DLD1 (cell line): ENCODE measurements around the gene CCDC91.

Source experiments
- in situ Hi-C: cut with HindIII; loops from 2 replicates; pipeline ENCODE4 v1.10.0; 2017; ENCODE audit warnings: low sequenced_read_pairs

Gene CCDC91

DNA sequence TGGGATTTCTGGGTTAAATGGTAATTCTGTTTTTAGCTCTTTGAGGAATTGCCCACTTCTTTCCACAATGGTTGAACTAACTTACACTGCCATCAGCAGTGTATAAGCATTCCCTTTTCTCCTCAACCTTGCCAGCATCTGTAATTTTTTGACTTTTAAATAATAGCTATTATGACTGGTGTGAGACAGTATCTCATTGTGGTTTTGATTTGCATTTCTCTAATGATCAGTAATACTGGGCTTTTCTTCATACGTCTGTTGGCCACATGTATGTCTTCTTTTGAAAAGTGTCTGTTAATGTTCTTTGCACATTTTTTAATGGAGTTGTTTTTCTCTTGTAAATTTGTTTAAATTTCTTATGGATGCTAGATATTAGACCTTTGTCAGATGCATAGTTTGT lies 323.7 kb downstream of the CCDC91 start:
- in situ Hi-C loops, result no loop called here

DNA sequence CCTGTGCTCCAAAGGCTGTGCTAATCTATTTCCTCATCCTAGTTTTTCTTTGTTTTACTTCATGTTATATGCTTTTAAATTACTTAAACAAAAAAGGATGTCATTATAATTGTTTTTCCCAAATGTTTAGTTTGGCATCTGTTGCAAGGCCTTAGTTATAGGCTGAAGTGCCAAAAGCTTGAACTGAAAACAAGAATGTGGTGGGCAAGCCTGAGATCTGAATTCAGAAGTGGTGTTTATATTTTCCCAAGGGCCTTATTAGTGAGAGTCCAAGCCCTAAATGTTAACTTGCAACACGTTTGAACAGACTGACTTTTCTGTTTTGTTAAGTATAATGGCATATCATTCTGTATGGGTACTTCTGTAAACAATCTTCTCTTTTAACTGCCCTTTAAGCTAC lies 326.8 kb downstream of the CCDC91 start:
- in situ Hi-C loops, result no loop called here

DNA sequence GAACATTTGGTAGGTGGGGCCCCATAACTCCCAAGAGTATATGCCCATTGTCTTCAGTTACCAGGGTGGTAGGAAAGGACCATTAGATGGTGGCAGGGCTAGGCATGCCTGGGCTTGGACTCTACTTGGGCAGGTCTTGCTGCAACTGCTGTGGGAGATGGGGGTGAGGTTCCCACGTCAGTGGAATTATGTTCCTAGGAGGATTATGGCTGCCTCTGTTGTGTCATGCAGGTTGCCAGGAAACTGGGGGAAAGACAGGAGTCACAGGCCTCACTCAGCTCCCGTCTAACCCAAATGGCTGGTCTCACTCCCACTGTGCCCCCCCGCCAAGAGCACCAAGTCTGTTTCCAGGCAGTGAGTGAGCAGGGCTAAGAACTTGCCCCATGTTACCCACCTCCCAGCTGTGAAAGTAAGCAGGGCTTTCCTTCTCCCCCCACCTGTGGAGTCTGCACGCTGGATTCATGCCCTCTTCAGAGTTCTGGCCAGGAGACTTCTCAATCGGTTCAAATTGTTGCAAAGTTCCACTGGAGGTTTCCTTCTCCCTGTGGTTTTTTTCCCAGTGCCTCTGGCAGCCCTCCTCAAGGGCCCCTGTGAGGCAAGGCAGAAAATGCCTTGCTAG lies 337.5 kb downstream of the CCDC91 start:
- in situ Hi-C loops, result no loop called here

DNA sequence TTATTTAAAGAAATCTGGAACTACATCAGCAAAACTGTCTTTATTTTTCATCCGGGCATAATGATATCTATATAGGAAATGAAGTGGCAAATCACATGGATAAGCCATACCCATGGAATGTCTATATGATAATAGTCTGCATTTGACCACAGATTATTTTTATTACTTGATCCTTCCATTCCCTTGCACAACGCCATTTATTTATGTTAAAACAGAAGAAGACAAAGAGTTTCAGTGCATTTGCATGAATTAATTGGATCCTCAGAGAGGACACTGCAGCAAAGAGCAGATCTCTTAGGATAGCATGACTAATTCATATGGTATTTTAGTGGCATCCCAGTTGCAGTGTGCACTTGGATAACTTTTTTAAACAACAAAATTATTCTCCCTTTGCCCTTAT lies 345.0 kb downstream of the CCDC91 start:
- in situ Hi-C loops, result no loop called here

DNA sequence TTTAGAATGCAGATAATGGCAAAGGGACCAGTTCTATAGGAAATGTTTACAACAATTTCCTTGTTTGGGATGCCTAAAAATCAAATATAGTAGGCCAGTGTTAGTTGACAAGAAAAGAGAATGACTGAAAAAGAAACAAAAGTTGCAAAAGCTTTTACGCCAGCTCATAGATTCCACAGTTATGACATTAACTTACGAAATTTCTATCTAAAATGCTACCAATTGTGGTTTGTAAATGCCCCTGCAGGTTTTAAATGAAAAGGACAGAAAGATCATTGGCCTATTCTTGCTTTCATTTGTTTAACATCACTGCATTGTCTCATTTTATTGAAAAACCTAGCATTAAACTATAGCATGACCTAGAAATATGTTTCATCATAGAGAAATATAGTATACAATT lies 345.8 kb downstream of the CCDC91 start:
- in situ Hi-C loops, result no loop called here

DNA sequence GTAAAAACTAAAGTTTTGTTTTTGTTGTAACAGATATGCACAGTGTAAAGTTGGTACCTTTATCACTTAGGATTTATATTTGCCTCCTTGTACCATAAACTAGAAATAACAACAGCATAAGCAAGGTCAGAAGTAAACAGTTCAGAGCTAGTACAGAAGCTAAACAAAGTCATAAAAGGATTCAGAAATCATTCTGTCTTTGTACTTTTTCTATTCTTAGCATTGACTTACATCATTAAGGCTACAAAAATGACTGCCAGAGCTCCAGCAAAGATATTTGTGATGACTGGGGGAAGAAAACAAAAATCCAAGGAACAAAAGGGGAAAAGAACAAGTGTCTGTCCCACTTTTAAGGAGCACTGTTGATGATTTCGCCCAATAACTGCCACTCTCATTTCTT lies 347.2 kb downstream of the CCDC91 start:
- in situ Hi-C loops, result no loop called here

DNA sequence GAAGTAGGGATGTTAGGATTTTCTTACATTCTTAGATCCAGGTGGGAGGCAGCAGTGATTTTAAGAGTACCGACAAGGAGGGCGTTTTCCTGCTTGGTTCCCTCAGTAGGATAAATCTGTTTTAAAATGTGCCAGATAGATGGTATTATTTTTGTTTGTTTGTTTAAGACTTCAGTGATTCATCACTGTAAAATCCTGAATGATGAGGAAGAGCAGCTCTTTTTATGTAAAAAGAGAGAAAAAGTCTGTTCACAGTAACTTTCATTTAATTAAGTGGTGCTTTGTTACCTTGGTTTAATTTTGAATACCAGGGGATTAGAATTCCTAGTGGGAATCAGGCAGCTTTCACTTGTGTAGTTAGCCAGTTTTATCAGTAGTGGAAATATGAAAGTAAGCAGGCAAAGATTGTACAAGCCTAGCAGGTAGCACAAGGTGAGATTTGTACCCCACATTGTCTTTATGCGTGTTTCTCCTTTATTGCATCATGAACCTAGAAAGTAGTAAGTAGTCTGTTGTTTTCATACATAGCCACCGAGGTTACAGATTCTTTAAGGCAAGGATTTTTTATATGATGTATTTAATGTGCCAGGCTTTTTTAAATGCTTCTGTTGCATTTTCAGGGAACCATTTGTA lies 349.6 kb downstream of the CCDC91 start:
- in situ Hi-C loops, result no loop called here

DNA sequence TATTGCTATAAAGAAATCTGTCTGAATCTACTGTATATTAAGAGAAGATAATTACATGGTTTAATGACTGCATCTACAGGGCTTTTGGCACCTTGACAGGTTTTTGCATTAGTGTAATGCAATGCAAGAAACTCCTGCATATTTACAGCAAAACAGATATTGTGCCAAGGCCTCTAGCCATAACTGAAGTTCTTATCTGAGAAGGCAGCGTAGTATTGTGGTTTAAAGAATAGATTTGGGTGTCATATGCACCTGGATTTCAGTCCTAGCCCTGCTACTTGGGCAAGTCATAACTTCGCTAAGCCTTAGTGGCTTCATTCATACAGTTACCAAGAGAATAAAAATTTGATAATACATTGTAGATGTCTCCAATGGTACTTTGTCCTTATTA lies 350.1 kb downstream of the CCDC91 start:
- in situ Hi-C loops, result no loop called here

DNA sequence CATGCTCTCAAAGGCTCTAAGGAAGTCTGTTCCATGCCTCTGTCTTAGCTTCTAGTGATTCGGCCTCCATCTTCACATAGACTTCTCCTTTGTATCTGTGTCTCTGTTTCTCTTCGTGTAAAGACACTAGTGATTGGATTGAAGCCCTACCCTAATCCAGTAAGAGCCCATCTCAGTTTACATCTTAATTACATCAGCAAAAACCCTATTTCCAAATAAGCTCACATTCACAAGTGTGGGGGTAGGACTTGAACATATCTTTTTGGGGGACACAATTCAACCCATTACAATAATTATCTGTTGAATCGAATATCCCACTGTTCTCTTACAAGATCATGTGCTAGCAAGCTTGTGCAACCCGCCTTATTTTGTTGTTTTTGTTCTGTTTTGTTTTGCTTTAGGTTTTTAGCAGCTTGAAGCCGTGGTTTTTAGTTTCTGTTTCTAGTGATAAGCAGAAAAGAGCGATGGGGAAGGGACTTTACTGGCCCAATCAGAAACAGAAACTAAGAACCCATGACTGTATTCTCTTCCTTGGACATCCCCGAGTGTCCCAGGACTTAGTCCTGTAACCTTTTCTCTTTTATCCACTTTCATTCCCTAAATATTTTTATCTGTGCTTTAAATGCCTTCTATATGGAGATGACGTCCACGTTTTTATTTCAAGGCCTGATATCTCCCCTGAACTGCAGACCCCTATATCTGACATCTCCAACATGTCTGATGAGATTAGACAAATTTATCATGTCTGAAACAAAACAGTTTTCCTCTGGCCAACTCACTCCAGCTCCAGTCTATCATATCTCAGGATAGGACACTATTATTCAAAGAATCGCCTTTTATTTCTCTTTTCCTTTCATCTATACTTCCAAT lies 353.0 kb downstream of the CCDC91 start:
- in situ Hi-C loops, result no loop called here

DNA sequence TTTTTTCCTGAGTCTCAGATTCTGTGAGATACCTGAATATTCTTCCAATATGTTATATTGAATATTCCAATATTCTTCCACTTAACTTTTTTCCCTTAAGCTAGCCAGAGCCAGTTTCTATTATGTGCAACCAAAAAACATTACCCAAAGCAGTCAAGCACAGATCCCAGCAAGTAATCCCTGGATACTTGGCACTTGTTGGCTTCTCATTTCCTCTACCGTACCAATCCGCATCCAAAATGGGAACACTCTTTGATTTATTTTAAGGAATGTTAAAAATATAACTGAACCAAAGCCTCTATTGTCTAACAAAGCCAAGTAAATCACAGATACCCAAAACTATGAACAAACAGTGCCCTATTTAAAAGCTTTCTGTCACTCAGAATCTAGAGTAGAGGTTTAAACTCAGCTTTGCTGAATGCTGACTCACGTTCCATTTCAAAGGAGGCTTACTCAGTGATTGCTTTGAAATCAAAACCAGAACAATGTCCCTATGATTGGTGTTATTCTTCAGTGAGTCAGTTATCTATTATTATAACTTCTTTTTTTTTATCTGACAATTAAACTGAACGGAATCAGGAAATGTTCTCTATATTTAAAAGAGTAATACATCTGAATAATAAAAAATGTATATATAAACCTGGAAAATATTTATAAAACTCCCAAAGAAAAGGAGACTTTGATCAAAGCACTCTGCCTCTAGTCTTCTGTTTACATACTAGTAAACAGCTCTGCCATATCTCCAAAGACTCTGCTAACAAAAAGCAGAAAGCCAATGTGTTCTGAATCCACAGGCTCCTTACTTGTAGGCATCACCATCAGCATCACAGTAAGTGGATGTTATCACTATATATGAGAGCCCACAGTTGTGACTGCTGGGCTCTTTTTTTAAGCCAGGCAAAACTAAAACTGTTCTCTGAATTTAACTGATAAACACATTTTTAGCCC lies 360.8 kb downstream of the CCDC91 start:
- in situ Hi-C loops, result no loop called here

DNA sequence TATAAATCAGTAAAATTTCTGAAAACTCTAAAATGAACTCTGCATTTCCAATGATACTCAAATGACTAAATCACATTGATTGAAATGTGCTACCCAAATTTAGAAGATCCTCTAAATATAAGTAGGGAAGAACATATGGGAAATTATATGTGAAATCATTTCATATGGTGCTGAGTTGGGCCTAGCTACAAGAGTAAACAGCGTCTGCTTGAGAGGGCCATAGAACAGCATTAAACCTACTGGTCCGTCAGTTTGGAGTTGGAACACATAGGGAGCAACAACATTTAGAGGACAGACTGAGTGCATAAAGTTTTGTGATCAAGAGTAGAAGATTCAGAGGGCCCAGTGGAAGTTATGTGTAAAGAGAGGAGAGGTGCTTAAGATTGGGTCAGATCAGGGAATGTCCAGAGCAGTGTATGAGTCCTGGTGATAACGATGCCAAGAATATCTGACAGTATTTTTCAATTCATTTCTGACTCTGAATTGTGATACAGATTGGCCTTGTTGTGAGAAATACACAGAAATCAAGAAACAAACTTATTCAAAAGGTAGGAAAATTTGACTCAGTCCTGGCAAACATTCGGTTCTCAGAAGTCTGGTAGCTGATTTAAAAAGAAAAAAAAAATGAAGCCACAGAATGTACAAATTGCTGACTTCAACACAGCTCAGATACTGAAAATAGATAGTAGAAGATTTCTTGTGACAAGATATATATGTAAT lies 362.2 kb downstream of the CCDC91 start:
- in situ Hi-C loops, result no loop called here

DNA sequence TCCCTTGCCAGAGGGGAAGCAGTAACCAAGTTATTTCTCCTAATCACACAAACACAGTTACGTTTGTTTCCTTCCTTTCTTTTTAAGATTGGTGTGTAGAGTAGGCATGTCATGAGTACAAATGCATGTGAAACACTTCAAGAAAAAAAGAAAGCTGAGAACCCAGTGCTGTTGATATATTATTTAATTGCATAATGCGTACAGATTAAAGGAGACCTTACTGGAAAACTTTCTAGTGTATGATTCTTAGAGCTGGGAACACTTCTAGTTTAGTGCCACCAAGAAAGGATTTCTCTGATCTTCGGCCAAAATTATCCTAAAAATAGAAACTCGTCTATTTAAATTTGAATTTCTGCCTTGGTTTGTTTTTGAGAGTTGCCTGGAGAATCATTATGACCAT lies 365.5 kb downstream of the CCDC91 start:
- in situ Hi-C loops, result no loop called here

DNA sequence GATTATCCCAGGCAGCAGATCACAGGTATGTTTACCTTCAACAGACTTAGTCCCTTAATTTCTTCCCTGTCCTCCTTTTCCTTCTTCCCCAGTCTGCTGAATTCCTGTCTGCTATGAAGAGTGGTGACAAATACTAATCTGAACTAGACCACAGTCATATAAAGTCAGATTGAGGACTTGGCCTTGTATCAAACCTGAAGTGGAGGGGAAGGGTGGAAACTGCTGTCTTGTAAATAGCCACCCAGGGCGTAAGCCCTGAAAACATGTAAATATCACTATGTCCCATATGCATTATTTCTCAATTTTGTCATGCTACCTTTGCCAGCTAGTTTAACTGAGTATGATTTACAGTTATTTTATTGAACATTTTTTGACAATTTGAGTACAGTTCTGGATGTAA lies 368.0 kb downstream of the CCDC91 start:
- in situ Hi-C loops, result no loop called here

DNA sequence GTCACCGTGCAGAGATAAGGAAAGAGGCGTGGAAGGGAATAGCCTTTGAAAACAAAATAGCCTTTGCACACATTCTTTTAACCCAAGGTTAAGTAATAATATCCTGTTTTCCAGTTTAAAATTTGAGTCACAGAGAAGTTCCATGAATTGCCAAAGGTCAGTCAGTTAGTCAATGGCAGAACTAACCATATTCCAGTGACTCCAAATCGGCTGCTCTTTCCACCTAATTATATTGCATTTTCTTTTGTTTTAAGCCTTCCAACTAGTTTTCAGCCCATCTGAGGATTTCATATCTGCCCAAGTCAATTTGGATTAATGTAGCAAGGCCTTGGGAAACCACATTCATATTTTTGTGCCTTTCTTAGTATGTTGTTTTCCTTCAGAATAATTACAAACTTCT lies 373.0 kb downstream of the CCDC91 start:
- in situ Hi-C loops, result no loop called here

DNA sequence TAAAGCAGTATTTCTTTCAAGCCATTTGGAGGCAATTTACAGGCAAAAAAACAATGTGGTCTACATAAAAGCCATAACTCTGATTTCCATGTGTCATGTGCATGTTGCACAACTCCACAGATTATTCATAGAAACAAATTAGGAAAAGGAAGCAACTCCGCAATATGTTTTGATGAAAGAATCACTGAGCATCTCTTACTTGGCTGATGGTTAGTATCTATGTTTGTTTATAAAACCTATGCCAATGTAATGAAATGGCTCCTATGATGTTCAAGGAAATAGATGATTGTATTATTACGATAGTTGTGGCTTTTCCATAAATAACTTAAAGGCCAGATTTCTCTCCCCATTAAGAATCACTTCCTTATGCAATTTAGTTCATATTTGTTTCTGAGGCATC lies 373.7 kb downstream of the CCDC91 start:
- in situ Hi-C loops, result no loop called here

DNA sequence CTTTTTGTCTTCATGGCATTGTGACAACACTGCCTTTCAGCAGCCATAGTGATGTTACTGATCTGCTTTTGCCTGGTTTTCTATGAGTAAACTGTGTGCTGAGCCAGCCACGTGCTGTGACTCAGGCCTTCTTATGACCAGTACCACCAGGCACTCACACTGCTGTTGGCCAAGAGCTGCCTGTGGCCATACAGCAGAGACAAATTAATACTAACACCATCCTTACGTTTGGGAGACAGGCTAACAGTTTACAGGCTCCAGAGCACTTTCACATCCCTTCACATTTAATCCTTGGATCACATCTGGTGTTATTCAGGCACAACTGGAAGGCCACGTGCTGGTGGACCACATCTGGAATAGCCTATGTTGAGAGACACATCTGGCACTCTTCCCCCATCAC lies 377.9 kb downstream of the CCDC91 start:
- in situ Hi-C loops, result no loop called here

DNA sequence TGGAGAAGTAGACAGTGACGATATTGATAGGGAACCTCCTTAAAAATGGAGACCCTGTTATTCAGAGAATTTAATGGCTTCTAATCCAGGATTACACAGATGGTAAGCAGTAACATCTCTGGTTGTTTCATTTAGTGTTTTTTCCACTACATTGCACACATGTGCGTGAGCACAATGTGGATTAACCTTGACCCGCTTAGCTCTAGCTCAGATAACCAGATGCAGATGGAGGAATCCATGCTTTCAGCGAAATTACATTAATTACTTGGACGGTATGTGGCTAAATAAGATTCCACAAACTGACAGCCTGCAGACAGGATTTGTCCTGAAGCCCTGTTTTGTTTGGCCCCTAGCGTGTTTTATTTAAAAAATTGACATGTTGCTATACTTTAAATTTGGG lies 378.4 kb downstream of the CCDC91 start:
- in situ Hi-C loops, result no loop called here

DNA sequence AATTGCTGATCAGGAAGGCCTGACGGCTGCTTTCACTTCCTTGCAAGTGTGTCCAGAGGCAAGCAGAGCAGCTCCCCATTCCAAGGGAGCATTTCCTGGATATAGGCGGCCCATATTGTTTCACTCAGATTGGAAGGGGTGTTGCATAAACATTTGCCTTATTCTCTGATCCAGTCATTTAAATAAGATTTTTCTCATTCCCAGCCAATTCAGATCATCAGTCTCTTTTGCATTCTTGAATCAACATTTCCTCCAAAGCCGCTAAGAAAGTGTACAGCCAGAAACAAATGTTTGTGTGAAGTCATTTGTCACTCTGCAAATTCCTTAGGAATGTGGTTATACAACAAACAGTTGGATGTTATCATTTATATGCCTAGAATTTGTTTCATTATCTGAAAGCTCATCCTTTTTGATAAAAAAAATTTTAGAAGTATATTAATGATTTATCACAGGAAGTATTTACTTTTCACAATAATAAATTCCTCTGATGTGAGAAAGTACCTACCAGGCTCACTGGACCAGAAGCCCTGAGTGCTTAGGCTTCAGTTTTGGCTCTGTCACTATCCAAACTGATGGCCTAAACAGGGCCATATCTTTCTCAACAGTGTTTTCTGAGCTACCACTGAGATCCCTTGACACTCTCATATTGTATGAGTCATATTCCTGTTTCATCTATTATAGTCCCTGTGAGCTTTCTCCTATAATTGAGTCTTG lies 379.6 kb downstream of the CCDC91 start:
- in situ Hi-C loops, result no loop called here

DNA sequence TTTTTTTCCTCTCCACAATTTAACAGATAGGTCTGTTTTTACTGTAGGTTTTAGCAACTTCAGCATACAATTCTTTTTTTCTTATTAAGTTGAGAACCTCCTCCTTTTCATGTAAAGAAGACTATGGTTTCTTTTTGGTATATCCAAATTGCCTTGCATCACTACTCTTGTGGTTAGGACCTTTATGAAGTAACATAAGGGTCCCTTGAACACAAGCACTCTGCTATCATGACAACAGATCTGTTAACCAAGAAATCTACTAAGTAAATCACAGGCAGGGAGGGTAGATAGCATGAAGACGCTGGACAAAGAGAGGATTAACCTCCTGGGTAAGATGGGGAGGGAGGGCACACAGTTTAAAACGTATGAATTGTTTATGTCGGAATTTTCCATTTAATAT lies 380.6 kb downstream of the CCDC91 start:
- in situ Hi-C loops, result no loop called here
